Activated naive CD4-positive, alpha-beta T cell treated with Interleukin-2 at 50 U/mL for 16 hours (primary cell): ENCODE measurements around the gene MYO5A.
A peak's percentile ranks its signal among the peaks of the same experiment; 100 is the strongest.
"Not testable (repeated sequence)": the region's sequence is repeated elsewhere in the genome, so short reads cannot be mapped to it uniquely, and the experiment has no call there.

ENCODE experiments used
- DNase-seq: peaks from one replicate; pipeline ENCODE4 v3.0.0-alpha.2; 2020

MYO5A gene

GRCh38 chr15:52528564-52529340, at the start of gene MYO5A:
TSS of gene MYO5A (minus strand) at chr15:52528880. CDS start at chr15:52528806, 74 bp downstream.
- peak; percentile 83 for DNase-seq

- no peak for DNase-seq
These were observed 48.0 kb upstream of the MYO5A start for GRCh38 chr15:52576692-52577091.

GRCh38 chr15:52575573-52575972, 46.9 kb upstream of the MYO5A start:
- DNase-seq = not testable (repeated sequence)

- DNase-seq = no peak
These were observed 46.4 kb upstream of the MYO5A start for GRCh38 chr15:52575072-52575471.

- DNase-seq = not testable (repeated sequence)
These were observed 45.9 kb upstream of the MYO5A start for GRCh38 chr15:52574623-52575022.

GRCh38 chr15:52568601-52569585, 40.2 kb upstream of the MYO5A start, which contains the start of gene ARPP19:
TSS of gene ARPP19 (minus strand) at chr15:52569030. CDS start at chr15:52568892, 138 bp downstream.
- DNase-seq = peak; percentile 82

GRCh38 chr15:52567871-52568600, 39.4 kb upstream of the MYO5A start:
- peak; percentile 62 for DNase-seq

- DNase-seq = no peak
These were observed 38.2 kb upstream of the MYO5A start for GRCh38 chr15:52566889-52567288.

- DNase-seq = not testable (repeated sequence)
These were observed 37.0 kb upstream of the MYO5A start for GRCh38 chr15:52565417-52566358.

GRCh38 chr15:52563501-52564060, 34.9 kb upstream of the MYO5A start:
- no peak for DNase-seq

GRCh38 chr15:52559575-52559974, 30.9 kb upstream of the MYO5A start:
- DNase-seq = peak; percentile 67

GRCh38 chr15:52559022-52559421, 30.3 kb upstream of the MYO5A start:
- no peak for DNase-seq

- peak; percentile 71 for DNase-seq
These were observed 29.5 kb upstream of the MYO5A start for GRCh38 chr15:52558196-52558595.

- DNase-seq = no peak
These were observed 28.6 kb upstream of the MYO5A start for GRCh38 chr15:52557274-52557641.

GRCh38 chr15:52556524-52557273, 28.0 kb upstream of the MYO5A start:
- no peak for DNase-seq

- DNase-seq = no peak
These were observed 23.6 kb upstream of the MYO5A start for GRCh38 chr15:52552303-52552702.

GRCh38 chr15:52551762-52552161, 23.1 kb upstream of the MYO5A start:
- no peak for DNase-seq

GRCh38 chr15:52551186-52551585, 22.5 kb upstream of the MYO5A start:
- not testable (repeated sequence) for DNase-seq

- DNase-seq = no peak
These were observed 17.5 kb upstream of the MYO5A start for GRCh38 chr15:52546031-52546751.
